Adrenal gland (tissue), 5 donors: Measurements from ENCODE around the gene RAB11FIP2.

Source experiments
- CTCF ChIP-seq, 6 experiments: fragments of 450-650 bp in 4 of 6; fragments of 200-600 bp in 2 of 6; sonication (generic) in 1 of 6; IDR thresholded peaks; 1 replicate in 5 of 6; 2 replicates in 1 of 6; pipeline versions ENCODE4 v1.5.1 to v1.8.0; 2016 to 2021; ENCODE audit warnings: antibody characterized with exemption in 6 of 6, mild to moderate bottlenecking in 2 of 6, moderate library complexity in 1 of 6
- POLR2A ChIP-seq, 2 donors: fragments of 450-650 bp; IDR thresholded peaks; one replicate each; pipeline ENCODE4 v1.6.1; 2017; ENCODE audit warnings: antibody characterized with exemption in 2 of 2, mild to moderate bottlenecking in 2 of 2, moderate library complexity in 1 of 2
- donor health status: DM: no; HTN: no; CAD: no.

DNA sequence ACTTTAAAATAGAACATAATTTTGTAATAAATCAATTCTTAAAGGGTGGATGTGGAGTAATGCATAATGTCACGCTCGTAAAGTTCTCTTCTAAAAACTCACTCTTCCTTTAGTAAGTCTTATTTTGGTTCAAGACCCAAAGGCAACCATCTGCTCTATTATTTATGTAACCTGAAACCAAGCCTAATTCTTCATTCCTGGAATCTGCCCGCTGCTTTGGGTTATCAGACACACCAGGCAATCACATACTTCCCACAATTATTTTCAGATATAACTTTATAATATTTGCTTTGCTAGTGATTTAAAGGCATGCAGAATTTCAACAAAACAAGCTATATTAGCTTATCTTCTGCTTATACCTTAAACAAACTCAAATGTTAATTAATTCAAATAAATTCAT, 39.0 kb downstream of the RAB11FIP2 start:
- TF ChIP-seq CTCF (IDR thresholded peaks at IDR 0.05) (no peak), POLR2A (IDR thresholded peaks at IDR 0.05) (no peak)
